Inferior parietal cortex (tissue), 1 donor: ENCODE measurements around the gene TMEM205.
A peak's percentile ranks its signal among the peaks of the same experiment; 100 is the strongest.
"Not testable (repeated sequence)": the region's sequence is repeated elsewhere in the genome, so short reads cannot be mapped to it uniquely, and the experiment has no call there.

ENCODE experiments used
- DNase-seq: peaks from one replicate; pipeline ENCODE4 v3.0.0-alpha.2; 2016; ENCODE audit errors: extremely low spot score

The TMEM205 gene

DNA sequence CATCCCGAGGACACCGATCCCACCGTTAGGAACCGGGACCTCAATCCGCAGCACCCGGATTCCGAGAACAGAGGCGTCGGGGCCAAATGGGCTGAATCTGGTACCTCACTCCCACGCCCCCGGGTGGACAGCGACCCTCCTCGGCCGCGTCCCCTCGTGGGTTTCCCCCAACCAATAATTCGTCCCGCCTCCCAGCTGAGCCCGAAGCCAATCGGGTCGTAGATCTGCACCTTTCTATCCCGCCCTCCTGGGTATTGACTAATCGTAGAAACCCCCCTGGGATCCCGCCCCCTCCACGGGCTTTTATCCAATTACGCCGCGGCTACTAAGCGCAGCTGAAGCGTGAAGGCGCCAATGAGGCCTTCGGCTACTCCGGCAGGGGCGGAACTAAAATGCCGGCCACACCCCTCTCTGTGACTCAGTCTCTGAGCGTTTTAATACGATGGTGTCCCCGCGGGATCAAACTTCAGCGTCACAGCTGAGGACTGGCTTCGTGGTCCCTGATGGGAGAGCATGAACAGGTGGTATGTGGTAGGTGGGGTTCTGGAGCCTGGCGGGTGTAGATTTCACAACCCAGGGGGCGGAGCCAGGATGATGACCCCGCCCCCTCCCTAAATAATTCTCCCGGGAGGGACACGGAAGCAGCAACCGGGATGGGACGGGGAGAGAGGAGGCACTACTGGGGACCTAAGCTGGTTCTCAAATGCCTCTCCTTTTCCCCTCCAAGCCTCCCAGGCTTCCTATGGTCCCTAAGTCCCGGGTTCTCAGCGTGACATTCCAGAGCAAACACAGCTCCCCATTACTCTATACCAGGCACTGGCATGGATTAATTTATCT is at the start of gene TMEM205, which contains the start of gene CCDC159:
TMEM205 (minus strand) TSS at position 165 of the 837 bp plus-strand sequence. CDS start 649 bp downstream, outside the sequence.
CCDC159 (plus strand) TSS at position 416 of the 837 bp plus-strand sequence; CDS start at position 504, 88 bp downstream.
- DNase-seq, result peak; percentile 98

DNA sequence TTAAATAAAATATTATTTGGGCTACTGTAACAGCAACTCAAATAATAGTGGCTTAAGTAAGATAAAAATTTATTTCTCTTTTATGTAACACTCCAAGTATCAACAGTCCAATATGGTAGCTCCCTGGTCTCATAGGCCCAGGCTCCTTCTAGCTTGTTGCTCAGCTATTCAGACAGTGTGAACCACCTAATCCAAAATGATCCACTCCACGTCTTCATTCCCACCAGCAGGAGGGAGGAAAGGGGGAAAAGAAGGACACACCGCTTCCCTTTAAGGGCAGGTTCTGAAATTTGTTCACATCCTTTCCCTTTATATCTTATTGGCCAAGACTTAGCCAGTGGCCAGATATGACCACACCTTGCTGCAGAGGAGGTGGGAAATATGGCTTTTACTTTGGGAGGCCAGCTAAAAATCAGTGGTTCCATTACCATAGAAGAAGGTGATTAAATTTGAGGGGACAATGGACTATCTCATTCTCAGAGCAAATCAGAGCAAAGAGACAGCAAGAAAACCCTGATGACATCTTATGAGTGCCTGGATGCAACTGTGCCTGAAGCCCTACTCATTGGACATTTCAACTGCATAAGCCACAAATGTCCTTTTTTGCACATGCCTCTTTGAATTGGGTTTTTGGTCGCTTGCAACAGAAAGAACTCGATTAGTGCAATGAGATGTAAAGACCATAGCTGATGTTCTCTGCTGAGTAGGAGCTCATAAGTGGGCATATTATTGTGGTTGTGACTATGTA is 45.0 kb upstream of the TMEM205 start:
- no peak for DNase-seq

DNA sequence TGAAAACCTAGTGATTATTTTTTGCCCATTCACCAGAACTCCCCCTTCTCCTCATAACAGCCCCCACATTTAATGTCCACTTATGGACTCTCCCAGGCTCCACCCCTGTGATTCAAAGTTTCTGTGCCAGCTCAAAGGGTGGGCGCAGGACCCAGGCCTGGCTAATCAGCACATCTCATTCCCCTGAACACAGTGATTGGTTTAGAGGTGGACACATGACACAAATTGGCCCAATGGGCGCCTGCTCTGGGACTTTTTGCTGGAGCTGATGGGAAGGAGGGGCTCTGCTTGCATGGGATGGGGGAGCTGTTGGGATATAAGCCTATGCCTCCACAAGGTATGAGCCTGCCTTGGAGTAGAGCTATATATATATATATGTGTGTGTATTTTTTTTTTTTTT is 44.3 kb upstream of the TMEM205 start:
- no peak for DNase-seq

GRCh38 chr19:11387162-11388034 is 41.3 kb upstream of the TMEM205 start:
- DNase-seq, result no peak

DNA sequence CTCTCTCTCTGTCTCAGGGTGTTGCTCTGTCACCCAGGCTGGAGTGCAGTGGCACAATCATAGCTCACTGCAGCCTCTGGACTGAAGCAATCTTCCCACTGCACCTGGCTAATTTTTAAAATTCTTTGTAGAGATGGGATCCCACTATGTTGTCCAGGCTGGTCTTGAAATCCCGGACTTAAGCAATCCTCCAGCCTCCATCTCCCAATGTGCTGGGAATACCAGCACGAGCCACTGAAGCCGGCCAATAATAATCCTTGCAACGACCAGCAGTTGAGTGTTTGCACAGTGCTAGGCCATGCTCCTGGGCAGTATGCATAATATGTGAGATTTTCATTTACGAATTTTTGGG is 38.7 kb upstream of the TMEM205 start:
- DNase-seq, result no peak

GRCh38 chr19:11383706-11384048 is 37.6 kb upstream of the TMEM205 start:
- no peak for DNase-seq

GRCh38 chr19:11382898-11383705 is 37.0 kb upstream of the TMEM205 start:
- DNase-seq, result no peak

- peak; percentile 97 for DNase-seq
Measured at GRCh38 chr19:11380653-11381537, 34.8 kb upstream of the TMEM205 start.

DNA sequence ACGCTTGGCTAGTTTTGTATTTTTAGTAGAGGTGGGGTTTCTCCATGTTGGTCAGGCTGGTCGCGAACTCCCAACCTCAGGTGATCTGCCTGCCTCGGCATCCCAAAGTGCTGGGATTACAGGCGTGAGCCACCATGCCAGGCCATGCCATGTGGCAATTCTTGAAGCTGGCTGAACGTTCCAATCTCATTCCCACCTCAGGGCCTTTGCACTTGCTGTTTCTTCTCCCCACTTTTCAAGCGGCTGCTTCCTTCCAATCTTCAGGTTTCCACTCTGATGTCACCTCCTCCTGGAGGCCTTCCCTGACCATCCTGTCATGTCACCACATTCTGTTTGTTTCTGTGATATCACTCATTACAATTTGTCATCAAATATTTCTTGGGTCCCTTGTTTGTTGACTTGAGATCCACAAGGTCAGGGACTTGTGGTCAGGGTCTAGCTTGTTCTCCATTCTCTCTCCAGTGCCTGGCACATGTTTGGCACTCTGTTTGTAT is 33.8 kb upstream of the TMEM205 start:
- DNase-seq, result no peak

- not testable (repeated sequence) for DNase-seq
Measured at GRCh38 chr19:11379269-11379845, 33.3 kb upstream of the TMEM205 start.

DNA sequence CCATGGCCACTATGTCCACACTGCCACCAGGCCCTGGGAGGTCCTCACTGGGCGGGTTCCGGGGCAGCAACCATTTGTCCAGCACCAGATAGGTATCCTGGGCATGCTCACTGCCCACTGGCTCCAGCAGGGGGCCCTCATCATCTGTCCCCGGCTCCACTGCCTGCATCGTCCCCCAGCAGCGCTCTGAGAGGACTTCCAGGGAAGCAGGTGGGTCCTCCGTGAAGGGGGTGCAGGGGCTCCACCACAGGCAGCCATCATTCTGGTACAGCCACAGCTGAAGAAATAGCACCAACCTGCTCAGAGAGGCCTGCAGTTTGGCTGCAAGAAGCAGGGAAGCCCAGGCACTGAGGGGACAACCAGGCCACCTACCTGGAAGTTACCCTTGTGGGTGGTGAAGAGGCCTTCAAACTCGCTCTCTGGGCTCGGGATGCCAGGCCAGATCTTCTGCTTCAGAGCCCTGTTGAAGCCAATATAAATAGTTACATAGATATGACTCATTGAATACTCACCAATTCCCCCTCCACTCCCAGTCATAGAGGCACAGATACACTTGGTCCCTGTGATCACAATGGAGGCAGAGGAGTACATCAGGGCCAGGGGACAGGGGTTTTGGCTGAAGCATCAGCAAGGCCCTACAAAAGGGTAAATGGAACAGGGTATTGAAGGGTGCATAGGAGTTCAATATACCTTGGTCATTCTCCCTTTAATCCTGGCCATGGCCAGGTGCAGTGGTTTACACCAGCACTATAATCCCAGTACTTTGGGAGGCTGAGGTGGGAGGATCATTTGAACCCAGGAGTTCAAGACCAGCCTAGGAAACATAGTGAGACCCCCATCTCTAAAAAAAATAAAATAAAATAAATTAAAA is 32.5 kb upstream of the TMEM205 start:
- DNase-seq, result no peak

- DNase-seq, result no peak
Measured at GRCh38 chr19:11377756-11378155, 31.7 kb upstream of the TMEM205 start.

DNA sequence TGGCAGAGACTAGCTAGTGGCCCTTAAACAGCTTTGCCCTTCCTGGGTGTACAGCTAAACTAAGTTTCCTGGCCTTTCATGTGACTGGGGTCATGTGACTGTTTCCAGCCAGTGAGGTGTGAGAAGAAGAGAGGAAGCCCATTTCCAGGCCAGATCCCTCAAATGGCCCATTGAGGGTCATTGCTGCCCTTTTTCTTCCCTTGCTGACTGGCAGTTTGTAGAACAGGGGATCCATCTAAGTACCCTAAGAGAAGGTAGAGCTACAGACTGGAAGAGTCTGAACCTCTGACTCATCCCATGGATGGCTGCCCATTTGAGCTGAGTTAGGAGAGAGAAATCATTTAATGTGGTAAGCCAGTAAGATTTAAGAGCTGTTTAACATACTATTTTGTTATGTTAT is 31.2 kb upstream of the TMEM205 start:
- no peak for DNase-seq

- no peak for DNase-seq
Measured at GRCh38 chr19:11375143-11375948, 29.3 kb upstream of the TMEM205 start.

- DNase-seq, result peak; percentile 99
Measured at GRCh38 chr19:11374433-11375142, 28.5 kb upstream of the TMEM205 start, which contains the start of gene SWSAP1. TSS of gene SWSAP1 (plus strand) at chr19:11374666. CDS start at chr19:11374681, 15 bp downstream.

GRCh38 chr19:11373885-11374432 is 27.9 kb upstream of the TMEM205 start:
- DNase-seq, result no peak
